ELF-1 (cell line): Measurements from ENCODE around the gene FAM114A1.
"Not testable (repeated sequence)": the region's sequence is repeated elsewhere in the genome, so short reads cannot be mapped to it uniquely, and the experiment has no call there.

Experiments
- DNase-seq: peaks from one replicate; pipeline ENCODE4 v3.0.0-alpha.2; 2016; ENCODE audit warnings: low read depth, low spot score

The FAM114A1 gene

DNA sequence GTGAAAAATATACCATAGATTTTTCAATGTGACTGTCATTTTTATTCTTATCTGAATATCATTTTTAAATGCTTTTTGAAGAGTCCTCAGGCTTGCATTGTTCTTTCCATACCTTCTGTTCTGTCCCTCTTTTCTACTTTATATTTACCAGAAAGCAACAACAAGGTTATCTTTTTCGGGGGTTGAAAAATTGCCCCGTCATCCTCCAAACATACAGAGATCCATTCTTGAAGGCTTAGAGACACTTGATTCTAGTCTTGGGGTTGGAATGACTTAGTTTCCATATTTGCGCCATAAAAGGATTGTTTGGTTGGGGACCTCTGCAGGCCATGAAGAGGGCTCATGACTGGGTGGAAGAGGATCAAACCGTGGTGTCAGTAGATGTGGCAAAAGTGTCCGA, 63.5 kb downstream of the FAM114A1 start:
- DNase-seq: no peak

DNA sequence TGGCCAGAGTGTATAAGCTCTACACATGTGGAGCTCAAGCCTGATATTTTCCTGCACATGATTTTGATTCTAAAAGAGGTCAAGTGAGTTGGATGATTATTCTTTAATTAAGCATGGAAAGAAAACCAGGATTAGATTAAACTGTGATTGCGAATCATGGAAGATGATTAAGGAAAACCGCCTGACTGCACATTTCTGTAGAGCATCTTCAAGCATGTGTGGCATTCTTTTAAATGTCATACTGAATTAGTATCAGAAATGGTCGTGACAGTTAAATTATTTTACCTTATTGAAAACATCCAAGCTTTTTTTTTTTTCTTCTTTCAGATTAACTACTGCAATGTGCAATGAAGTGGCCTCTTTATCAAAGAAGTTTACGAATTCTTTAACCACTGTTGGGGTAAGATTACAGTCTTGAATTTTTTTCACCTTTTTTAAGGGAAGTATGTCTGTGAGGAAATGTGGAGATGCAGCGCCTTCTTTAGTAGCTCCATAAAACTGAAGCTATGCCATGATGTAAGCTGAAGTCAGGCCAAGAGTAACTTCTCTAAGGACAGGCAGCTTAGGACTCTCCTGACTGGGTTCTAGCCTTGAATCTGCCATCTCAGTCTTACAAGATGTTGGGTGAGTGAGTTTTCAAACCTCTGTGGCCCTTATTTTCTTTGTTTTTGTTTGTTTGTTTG, 67.9 kb downstream of the FAM114A1 start:
- DNase-seq: no peak

GRCh38 chr4:38939165-38939564, 71.6 kb downstream of the FAM114A1 start:
- no peak for DNase-seq

DNA sequence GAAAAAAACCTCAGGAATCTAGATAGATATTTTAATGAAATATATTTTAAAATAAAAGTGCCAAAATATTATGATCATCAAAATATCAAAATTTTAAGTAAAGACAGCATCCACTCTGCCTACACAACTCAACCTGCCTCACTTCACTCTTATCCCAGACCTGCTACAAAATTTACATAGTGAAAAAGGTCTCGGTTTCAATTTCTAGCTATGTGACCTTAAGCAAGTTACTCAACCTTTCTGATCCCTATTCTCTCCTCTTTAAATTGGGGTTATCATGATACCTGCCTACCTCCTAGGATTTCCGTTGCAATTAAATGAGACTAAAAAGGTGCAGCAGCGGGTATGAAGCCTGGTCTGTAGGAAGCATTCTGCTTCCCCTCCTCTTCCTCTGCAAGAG, 72.9 kb downstream of the FAM114A1 start:
- no peak for DNase-seq

GRCh38 chr4:38941906-38942305, 74.3 kb downstream of the FAM114A1 start:
- DNase-seq: not testable (repeated sequence)

GRCh38 chr4:38943343-38943742, 75.7 kb downstream of the FAM114A1 start:
- DNase-seq: no peak

- no peak for DNase-seq
These were observed 76.8 kb downstream of the FAM114A1 start for GRCh38 chr4:38944440-38944839.

DNA sequence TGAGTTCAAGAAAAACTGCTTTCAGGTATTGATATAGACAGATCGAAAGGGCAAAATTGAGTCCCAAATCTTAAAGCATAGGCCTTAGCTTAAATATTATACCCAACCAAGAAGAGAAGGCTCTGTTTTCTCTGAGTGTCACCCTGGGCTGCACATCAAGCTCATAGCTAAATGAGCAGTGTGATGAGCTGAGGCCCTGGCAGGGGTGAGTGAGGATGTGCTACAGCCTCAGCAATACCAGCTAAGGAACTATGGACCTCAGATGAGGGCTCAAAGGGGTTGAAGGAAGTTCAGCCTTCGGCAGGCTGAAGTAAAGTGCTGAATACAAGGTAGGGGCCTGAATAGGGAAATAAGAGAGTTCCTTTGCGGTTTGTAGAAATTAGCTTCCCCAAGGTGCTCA, 79.3 kb downstream of the FAM114A1 start:
- DNase-seq: no peak

DNA sequence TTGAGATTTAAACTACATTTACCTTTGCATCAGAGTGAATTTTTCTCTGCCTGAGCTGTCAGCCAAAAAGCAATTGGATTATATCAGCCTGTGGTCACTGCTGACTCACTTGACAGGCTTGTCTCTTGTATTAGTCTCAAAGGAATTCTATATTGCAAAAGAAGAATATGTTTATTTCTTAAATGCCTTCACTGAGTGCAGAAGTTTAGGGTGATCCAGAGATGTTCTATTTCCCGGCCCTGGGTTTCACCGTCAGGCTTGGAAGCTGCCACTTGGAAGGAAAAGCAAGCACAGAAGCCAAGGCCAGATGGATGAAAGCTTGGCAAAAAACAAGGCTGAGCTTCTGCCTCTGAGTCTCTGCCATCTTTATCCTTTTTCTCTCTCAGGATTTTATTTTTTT, 80.9 kb downstream of the FAM114A1 start:
- DNase-seq: no peak

GRCh38 chr4:38949411-38950051, 81.9 kb downstream of the FAM114A1 start:
- no peak for DNase-seq

DNA sequence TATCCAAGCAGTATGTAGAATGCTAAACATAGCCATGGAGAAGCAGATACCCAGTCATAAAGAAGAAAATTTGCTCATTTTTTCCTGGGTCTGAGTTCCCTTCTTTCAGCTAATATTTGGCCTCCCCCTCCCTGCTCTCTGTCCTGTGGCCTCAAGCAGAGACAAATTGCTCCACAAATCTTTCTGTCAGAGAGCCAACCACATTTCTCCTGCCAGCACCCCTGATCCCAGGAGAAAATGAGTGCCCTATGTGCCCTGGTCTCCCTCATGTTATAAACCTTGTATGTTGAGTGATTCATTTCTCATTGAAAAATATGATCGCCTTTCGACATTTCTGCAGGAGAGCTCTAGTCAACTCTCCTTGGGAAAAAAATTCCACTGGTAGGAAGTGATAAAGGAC, 82.6 kb downstream of the FAM114A1 start:
- no peak for DNase-seq

DNA sequence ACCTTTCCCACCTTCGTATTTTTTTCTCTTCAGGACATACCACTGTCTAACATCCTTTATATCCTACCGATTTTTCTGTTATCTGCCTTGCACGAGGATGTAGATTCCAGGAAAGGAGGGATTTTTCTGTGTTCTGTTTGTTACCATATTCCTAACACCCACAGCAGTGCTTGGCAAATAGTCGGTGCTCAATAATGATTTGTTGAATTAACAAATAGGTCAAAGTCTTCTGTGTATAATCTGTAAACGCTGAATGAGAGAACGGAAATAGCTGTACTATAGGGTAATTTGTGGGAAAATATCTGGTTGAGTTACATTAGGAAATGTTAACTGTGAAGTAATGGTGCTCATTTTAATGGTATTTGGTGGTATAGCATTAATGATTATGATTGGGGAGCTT, 83.1 kb downstream of the FAM114A1 start:
- DNase-seq: no peak

- DNase-seq: no peak
These were observed 84.0 kb downstream of the FAM114A1 start for GRCh38 chr4:38951598-38951997.

GRCh38 chr4:38952017-38952416, 84.4 kb downstream of the FAM114A1 start:
- DNase-seq: no peak

GRCh38 chr4:38954727-38955126, 87.1 kb downstream of the FAM114A1 start:
- DNase-seq: no peak

- no peak for DNase-seq
These were observed 88.4 kb downstream of the FAM114A1 start for GRCh38 chr4:38955957-38956356.

DNA sequence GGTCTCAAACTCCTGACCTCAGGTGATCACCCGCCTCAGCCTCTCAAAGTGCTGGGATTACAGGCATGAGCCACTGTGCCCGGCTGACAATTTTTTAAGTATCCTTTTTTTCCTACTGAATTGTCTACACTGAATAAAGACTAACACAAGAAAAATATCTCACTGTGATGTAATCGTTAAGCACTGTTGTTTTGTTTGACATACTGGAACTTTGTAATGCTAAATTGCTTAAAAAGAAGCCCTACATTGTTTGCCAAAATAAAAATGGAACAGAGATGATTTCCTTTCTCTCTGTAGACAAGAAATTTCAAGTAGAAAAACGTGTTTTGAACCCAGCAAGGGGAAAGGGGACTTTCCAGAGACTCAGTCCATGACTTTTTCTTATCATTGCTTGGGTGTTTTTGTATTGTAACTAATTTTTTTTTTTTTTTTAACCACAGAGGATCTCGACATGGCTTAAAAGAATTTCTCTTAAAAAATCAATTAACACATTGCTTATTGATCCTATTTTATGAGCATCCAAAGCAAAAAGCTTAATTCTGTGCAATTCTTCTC, 89.7 kb downstream of the FAM114A1 start:
- DNase-seq: no peak

DNA sequence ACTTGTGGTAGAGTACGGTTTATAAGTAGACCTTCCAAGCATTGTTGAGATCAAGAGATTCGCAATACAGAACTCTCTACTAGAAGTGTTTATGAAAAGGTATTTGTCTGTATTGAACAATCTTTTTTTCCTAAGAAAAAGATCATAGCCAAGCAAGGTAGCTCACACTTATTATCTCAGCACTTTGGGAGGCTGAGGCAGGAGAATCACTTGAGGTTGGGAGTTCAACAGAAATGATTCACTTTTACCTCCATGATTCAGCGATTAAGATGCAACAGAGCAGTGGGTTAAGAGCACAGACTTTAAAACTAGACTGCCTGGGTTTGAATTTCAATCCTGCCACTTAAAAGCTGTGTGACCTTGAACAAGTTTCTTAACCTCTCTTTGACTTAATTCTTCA, 90.3 kb downstream of the FAM114A1 start:
- no peak for DNase-seq

GRCh38 chr4:38958453-38959190, 91.0 kb downstream of the FAM114A1 start:
- no peak for DNase-seq

GRCh38 chr4:38959248-38959647, 91.6 kb downstream of the FAM114A1 start:
- not testable (repeated sequence) for DNase-seq

DNA sequence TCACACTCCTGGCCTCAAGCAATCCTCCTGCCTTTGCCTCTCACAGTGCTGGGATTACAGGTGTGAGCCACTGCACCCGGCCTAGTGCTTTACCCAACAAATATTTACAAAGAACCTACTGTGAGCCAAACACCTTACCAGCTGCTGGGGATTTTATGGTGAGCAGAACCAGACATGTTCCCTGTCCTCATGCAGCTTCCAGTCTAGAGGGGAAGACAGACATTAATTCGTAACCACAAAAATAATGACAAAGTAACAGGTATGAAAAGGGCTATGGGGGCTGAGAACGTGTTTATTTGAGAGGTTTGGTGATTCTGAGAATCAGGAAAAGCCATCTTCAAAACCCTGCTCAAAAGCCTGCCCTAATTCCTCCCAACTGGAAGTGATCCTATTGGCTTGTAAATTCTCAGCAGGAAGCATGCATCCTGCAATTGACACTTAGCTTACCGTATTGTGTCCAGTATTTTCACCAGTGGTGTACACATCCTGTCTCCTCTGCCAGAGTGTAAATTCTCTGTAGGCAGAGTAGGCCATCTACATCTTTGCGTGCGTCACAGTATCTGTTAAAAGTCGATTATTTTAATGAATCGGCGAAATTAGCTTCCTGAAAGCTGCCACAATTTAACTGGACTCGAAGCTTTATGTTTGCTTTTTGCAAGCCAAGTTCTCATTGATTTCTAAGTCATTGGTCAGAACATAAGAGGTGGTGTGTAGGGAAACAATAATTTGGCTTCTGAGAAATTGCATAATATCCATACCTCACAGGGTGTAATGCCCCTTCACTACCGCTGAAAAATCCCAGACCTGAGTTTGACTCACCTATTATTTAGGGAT, 97.6 kb downstream of the FAM114A1 start:
- DNase-seq: no peak

- no peak for DNase-seq
These were observed 98.3 kb downstream of the FAM114A1 start for GRCh38 chr4:38965866-38966265.
